ENCODE data around the gene LTK. TPM values are rescaled to one million over a fixed set of nuclear protein-coding genes. Genes with fewer than 3 reads are reported as not detected.

The LTK gene
- total RNA-seq, 4 donors from 2014 or later = 0.16 to 0.54 (median 0.19) TPM; not detected in 1

DNA sequence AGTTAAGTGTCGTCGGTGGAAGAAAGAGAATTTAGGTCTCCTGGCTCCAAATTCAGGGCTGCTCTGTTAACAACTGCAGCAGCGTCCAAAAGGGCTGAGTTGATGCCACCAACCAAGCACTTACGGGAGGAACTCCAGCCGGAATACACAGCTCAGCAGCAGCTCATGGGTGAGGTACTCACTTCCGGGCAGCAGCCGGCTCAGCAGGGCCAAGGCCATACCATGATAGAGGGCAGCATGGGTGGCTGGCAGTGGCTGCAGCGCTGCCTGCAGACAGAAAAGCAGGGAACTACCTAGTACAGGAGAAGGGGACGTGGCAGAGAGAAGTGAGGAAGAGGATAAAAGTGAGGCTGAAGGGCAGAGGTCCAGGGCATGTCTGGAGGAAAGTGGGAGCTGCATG, 8.0 kb upstream of the LTK start:
- Histone ChIP-seq H3K27ac (no peak overlapping the region), H3K4me1 (no peaks in the 10 kb centered on the region), H3K9me3 (no peaks in the 10 kb centered on the region), H3K4me3 (no peak overlapping the region), H3K36me3 (peaks cover 0 to 85% of the 10 kb centered on the region in 2 donors), H3K27me3 (no peaks in the 10 kb centered on the region)
- TF ChIP-seq, protein P1, sequence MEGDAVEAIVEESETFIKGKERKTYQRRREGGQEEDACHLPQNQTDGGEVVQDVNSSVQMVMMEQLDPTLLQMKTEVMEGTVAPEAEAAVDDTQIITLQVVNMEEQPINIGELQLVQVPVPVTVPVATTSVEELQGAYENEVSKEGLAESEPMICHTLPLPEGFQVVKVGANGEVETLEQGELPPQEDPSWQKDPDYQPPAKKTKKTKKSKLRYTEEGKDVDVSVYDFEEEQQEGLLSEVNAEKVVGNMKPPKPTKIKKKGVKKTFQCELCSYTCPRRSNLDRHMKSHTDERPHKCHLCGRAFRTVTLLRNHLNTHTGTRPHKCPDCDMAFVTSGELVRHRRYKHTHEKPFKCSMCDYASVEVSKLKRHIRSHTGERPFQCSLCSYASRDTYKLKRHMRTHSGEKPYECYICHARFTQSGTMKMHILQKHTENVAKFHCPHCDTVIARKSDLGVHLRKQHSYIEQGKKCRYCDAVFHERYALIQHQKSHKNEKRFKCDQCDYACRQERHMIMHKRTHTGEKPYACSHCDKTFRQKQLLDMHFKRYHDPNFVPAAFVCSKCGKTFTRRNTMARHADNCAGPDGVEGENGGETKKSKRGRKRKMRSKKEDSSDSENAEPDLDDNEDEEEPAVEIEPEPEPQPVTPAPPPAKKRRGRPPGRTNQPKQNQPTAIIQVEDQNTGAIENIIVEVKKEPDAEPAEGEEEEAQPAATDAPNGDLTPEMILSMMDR (IDR thresholded peaks at IDR 0.05) = no peak
- no peak for TF ChIP-seq EP300 (IDR thresholded peaks at IDR 0.05)
- TF ChIP-seq POLR2AphosphoS5 (IDR thresholded peaks at IDR 0.05) = no peak
- TF ChIP-seq POLR2A (IDR thresholded peaks at IDR 0.05) = no peak
- no peak for ATAC-seq
- 72% methylated on average over 4 of the region's 9 CpGs; no CpG with 5 or more reads in 1 of the 2 donors for WGBS, 2 donors (ENCODE audit: low coverage in 1 of 2)

DNA sequence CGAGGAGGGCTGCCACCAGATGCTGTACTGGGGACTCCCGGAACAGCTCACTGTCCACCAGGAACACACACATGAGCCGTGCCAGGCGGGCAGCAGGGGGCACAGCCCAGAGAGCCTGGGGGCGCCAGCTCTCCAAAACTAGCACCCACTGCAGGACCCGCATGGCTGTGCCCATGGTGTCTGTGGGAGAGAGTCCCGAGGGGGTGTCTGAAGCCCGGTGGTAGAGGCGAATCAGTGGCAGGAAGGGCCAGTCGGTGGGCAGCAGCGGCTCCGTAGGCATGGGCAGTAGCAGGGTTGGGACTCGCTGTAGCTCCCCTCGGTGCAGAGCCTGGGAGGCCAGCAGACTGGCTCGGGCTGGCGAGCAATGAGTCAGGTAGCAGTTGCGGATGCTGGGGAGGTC, 7.0 kb upstream of the LTK start:
- Histone ChIP-seq H3K27me3 (no peaks in the 10 kb centered on the region), H3K4me3 (no peak overlapping the region), H3K9me3 (no peaks in the 10 kb centered on the region), H3K4me1 (no peaks in the 10 kb centered on the region), H3K36me3 (peaks cover 0 to 75% of the 10 kb centered on the region in 2 donors), H3K27ac (no peak overlapping the region)
- ATAC-seq = no peak
- whole genome bisulfite sequencing, 2 donors (ENCODE audit: low coverage in 1 of 2) = 100% methylated on average over 1 of the region's 17 CpGs; no CpG with 5 or more reads in 1 of the 2 donors
- TF ChIP-seq, protein P1 (IDR thresholded peaks at IDR 0.05) = no peak
- TF ChIP-seq EP300 (IDR thresholded peaks at IDR 0.05) (no peak), POLR2AphosphoS5 (IDR thresholded peaks at IDR 0.05) (no peak), POLR2A (IDR thresholded peaks at IDR 0.05) (no peak)

DNA sequence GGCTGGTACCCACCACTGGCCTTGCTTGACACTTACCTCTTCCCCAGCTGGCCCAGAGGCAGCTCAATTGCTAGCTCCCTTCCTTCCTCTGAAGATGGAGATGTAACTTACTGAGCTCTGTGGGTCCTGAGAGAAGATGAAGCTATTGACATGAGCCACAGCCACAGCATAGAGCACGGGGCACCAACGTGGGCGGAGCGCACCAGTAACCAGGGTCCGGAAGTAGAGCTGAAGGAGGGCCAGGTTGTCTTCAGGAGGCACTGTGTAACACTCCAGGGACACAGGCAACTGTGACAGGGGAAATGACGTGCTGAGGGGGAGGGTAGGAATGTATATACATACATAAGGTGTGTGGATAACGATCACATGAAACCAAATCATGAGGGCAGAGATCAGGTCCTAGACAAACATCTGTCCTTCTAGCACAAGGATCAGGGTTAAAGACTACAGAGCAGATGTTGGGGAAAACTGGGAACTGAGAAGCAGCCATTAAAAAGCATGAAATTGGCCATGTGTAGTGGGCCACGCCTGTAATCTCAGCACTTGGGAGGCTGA, 4.3 kb upstream of the LTK start:
- Histone ChIP-seq H3K4me1 (peaks cover 0 to 11% (median 8%) of the 10 kb centered on the region in 3 donors), H3K9me3 (no peaks in the 10 kb centered on the region), H3K4me3 (no peak overlapping the region), H3K27ac (no peak overlapping the region), H3K27me3 (peaks cover 16% of the 10 kb centered on the region), H3K36me3 (peaks cover 0 to 48% of the 10 kb centered on the region in 2 donors)
- TF ChIP-seq, protein P1 (IDR thresholded peaks at IDR 0.05) = no peak
- 90 to 94% methylated on average over 5 to 6 of the region's 8 CpGs for WGBS, 2 donors (ENCODE audit: low coverage in 1 of 2)
- no peak for ATAC-seq

DNA sequence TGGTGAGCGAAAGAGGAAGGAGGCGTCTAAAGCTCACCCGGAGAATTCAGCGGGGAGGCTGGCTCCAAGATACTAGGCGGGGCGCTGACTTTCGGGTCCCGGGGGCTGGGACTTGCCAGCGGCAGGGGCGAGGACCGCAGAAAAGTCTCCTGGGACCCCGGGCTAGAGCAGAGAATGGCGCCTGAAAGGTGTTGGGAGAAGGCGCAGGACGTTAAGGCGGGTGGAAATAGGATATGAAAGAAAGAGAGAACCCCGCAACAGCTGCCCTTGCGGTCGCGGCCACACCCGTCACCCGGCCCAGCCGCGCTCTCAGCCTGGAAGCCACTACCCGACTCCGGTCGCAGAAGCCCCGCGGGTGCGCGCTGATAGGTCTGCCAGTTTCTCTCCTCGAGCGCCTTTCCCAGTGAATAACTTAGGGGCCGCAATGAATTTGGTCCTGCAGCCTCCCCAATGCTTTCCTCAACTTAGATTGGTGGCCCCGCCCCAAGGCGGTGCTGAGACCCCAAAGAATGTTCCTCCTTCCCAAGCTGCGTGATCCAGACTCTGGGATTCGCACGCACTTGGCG, 604 bp downstream of the LTK start:
- peaks cover 47% of the 10 kb centered on the region for H3K27me3 ChIP-seq
- ATAC-seq = peak; percentile 20
- H3K4me1 ChIP-seq = peaks cover 0 to 31% (median 26%) of the 10 kb centered on the region in 3 donors
- TF ChIP-seq, protein P1 (IDR thresholded peaks at IDR 0.05) = no peak
- 1% methylated on average over 21 to 26 of the region's 40 CpGs for WGBS, 2 donors (ENCODE audit: low coverage in 1 of 2)
- peaks cover 0 to 12% of the 10 kb centered on the region in 2 donors for H3K36me3 ChIP-seq
- peak overlapping the region in 1 of 2 donors; percentile 45 for H3K4me3 ChIP-seq
- no peak overlapping the region for H3K27ac ChIP-seq
- no peaks in the 10 kb centered on the region for H3K9me3 ChIP-seq

DNA sequence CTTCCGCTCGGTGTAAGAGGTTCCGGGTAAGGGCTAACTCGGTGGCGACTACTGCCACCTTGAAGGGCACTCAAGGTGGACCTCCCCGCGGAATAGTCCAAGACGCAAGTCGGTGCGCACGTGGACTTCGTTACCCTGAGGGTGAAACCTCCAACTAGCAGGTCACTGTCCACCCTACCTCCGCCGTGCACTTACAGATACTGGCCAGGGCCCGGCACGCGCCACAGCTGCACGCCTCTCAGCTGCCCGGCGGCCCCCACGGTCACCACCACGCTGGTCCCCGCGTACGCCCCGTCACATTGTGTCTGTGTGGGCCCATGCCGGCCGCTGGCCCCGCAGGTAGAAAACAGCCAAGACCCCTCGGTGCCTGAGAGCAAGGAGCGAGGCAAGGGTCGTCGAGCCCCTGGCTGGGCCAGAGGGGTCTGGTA, 1.1 kb downstream of the LTK start:
- Histone ChIP-seq H3K27ac (no peak overlapping the region), H3K27me3 (peaks cover 47% of the 10 kb centered on the region), H3K36me3 (peaks cover 0 to 7% of the 10 kb centered on the region in 2 donors), H3K9me3 (no peaks in the 10 kb centered on the region), H3K4me3 (peak overlapping the region in 1 of 2 donors; percentile 45), H3K4me1 (peaks cover 0 to 31% (median 26%) of the 10 kb centered on the region in 3 donors)
- ATAC-seq = no peak
- WGBS, 2 donors (ENCODE audit: low coverage in 1 of 2) = 12% methylated on average over 3 of the region's 33 CpGs; no CpG with 5 or more reads in 1 of the 2 donors
- TF ChIP-seq EP300 (IDR thresholded peaks at IDR 0.05) (no peak), POLR2A (IDR thresholded peaks at IDR 0.05) (no peak), POLR2AphosphoS5 (IDR thresholded peaks at IDR 0.05) (no peak)
- TF ChIP-seq, protein P1 (IDR thresholded peaks at IDR 0.05) = no peak

All from gastroesophageal sphincter (tissue), 4 donors.